WTC11 (cell line): Measurements from ENCODE around the gene PRSS56. TPM values are rescaled to one million over a fixed set of nuclear protein-coding genes. Genes with fewer than 3 reads are reported as not detected.

Source experiments
- CBFB ChIP-seq: sonication (generic); formaldehyde crosslinking; IDR thresholded peaks from 2 replicates; pipeline ENCODE4 v1.8.1; 2022; ENCODE audit warnings: mild to moderate bottlenecking, low read depth, missing genetic modification reagents
- CREB1 ChIP-seq: sonication (generic); formaldehyde crosslinking; IDR thresholded peaks from 2 replicates; pipeline ENCODE4 v1.8.0; 2023; ENCODE audit warnings: mild to moderate bottlenecking, missing genetic modification reagents
- ELF4 ChIP-seq: sonication (generic); formaldehyde crosslinking; IDR thresholded peaks from 2 replicates; pipeline ENCODE4 v1.8.1; 2022; ENCODE audit warnings: low read depth, mild to moderate bottlenecking, moderate library complexity, missing genetic modification reagents
- ETV6 ChIP-seq: sonication (generic); formaldehyde crosslinking; IDR thresholded peaks from 2 replicates; pipeline ENCODE4 v1.8.1; 2022; ENCODE audit warnings: mild to moderate bottlenecking, missing genetic modification reagents
- FOXJ3 ChIP-seq: sonication (generic); formaldehyde crosslinking; IDR thresholded peaks from 2 replicates; pipeline ENCODE4 v1.9.0; 2021; ENCODE audit warnings: missing genetic modification reagents, mild to moderate bottlenecking, borderline replicate concordance
- GABPB1 ChIP-seq: sonication (generic); formaldehyde crosslinking; IDR thresholded peaks from 2 replicates; pipeline ENCODE4 v1.8.1; 2023; ENCODE audit warnings: mild to moderate bottlenecking, missing genetic modification reagents
- IRF2 ChIP-seq: sonication (generic); formaldehyde crosslinking; IDR thresholded peaks from 2 replicates; pipeline ENCODE4 v1.8.0; 2022; ENCODE audit warnings: low read depth, missing genetic modification reagents, borderline replicate concordance
- MXD4 ChIP-seq: fragments of 250-450 bp; sonication (Bioruptor Pico); IDR thresholded peaks from 2 replicates; pipeline ENCODE4 v1.8.0; 2021; ENCODE audit warnings: mild to moderate bottlenecking, moderate library complexity, borderline replicate concordance
- NR2C2 ChIP-seq: sonication (generic); formaldehyde crosslinking; IDR thresholded peaks from 2 replicates; pipeline ENCODE4 v1.8.0; 2022; ENCODE audit warnings: mild to moderate bottlenecking, missing genetic modification reagents
- NR3C1 ChIP-seq: sonication (generic); formaldehyde crosslinking; conservative IDR thresholded peaks from 2 replicates; pipeline ENCODE4 v1.8.1; 2023; ENCODE audit warnings: low read depth, mild to moderate bottlenecking, missing genetic modification reagents
- RELA ChIP-seq: sonication (generic); formaldehyde crosslinking; IDR thresholded peaks from 2 replicates; pipeline ENCODE4 v1.8.1; 2022; ENCODE audit warnings: missing genetic modification reagents, mild to moderate bottlenecking, borderline replicate concordance
- SMAD3 ChIP-seq: sonication (generic); formaldehyde crosslinking; IDR thresholded peaks from 2 replicates; pipeline ENCODE4 v1.8.0; 2022; ENCODE audit warnings: missing genetic modification reagents, mild to moderate bottlenecking, borderline replicate concordance
- TEAD1 ChIP-seq: sonication (generic); formaldehyde crosslinking; IDR thresholded peaks from 2 replicates; pipeline ENCODE4 v1.8.0; 2022; ENCODE audit warnings: mild to moderate bottlenecking, missing genetic modification reagents
- TEAD4 ChIP-seq: sonication (generic); formaldehyde crosslinking; IDR thresholded peaks from 2 replicates; pipeline ENCODE4 v1.8.0; 2022; ENCODE audit warnings: mild to moderate bottlenecking, missing genetic modification reagents
- ZNF121 ChIP-seq: sonication (generic); formaldehyde crosslinking; IDR thresholded peaks from 2 replicates; pipeline ENCODE4 v1.8.0; 2023; ENCODE audit warnings: missing genetic modification reagents
- ZNF138 ChIP-seq: sonication (generic); formaldehyde crosslinking; conservative IDR thresholded peaks from 2 replicates; pipeline ENCODE4 v1.8.1; 2022; ENCODE audit warnings: mild to moderate bottlenecking, moderate library complexity, missing genetic modification reagents
- ZNF317 ChIP-seq: sonication (generic); formaldehyde crosslinking; IDR thresholded peaks from 2 replicates; pipeline ENCODE4 v1.8.1; 2023; ENCODE audit warnings: low read depth, mild to moderate bottlenecking, moderate library complexity, missing genetic modification reagents, borderline replicate concordance
- total RNA-seq: library from RNA; stranded (reverse); gene quantifications from 3 replicates; pipeline ENCODE4 v1.2.3, GENCODE V29; 2021
- TF ChIP-seq, protein P1 (sequence below): fragments of 250-450 bp; sonication (Bioruptor Pico); IDR thresholded peaks from 2 replicates; pipeline ENCODE4 v2.1.2; 2022; ENCODE audit warnings: mild to moderate bottlenecking, moderate library complexity
- TF ChIP-seq, protein P2 (sequence below): sonication (generic); formaldehyde crosslinking; conservative IDR thresholded peaks from 2 replicates; pipeline ENCODE4 v1.8.1; 2022; ENCODE audit warnings: mild to moderate bottlenecking, missing genetic modification reagents
- TF ChIP-seq, protein P3 (sequence below): sonication (generic); formaldehyde crosslinking; IDR thresholded peaks from 2 replicates; pipeline ENCODE4 v1.8.0; 2022; ENCODE audit warnings: missing genetic modification reagents
- TF ChIP-seq, protein P4 (sequence below): sonication (generic); formaldehyde crosslinking; IDR thresholded peaks from 2 replicates; pipeline ENCODE4 v1.8.0; 2023; ENCODE audit warnings: missing genetic modification reagents
- TF ChIP-seq, protein P5 (sequence below): fragments of 250-450 bp; sonication (Bioruptor Pico); IDR thresholded peaks from 2 replicates; pipeline ENCODE4 v1.9.0; 2021; ENCODE audit warnings: moderate library complexity, mild to moderate bottlenecking, inconsistent platforms, borderline replicate concordance
- TF ChIP-seq, protein P6 (sequence below): fragments of 250-450 bp; sonication (Bioruptor Pico); IDR thresholded peaks from 2 replicates; pipeline ENCODE4 v1.9.0; 2021; ENCODE audit warnings: mild to moderate bottlenecking, borderline replicate concordance
- TF ChIP-seq, protein P7 (sequence below): sonication (generic); formaldehyde crosslinking; IDR thresholded peaks from 2 replicates; pipeline ENCODE4 v1.8.0; 2022; ENCODE audit warnings: mild to moderate bottlenecking, missing genetic modification reagents
- TF ChIP-seq, protein P8 (sequence below): fragments of 250-450 bp; sonication (Bioruptor Pico); IDR thresholded peaks from 2 replicates; pipeline ENCODE4 v1.9.0; 2021; ENCODE audit warnings: mild to moderate bottlenecking

PRSS56 gene
- total RNA-seq, 1 experiment from 2014 or later, result not detected

DNA sequence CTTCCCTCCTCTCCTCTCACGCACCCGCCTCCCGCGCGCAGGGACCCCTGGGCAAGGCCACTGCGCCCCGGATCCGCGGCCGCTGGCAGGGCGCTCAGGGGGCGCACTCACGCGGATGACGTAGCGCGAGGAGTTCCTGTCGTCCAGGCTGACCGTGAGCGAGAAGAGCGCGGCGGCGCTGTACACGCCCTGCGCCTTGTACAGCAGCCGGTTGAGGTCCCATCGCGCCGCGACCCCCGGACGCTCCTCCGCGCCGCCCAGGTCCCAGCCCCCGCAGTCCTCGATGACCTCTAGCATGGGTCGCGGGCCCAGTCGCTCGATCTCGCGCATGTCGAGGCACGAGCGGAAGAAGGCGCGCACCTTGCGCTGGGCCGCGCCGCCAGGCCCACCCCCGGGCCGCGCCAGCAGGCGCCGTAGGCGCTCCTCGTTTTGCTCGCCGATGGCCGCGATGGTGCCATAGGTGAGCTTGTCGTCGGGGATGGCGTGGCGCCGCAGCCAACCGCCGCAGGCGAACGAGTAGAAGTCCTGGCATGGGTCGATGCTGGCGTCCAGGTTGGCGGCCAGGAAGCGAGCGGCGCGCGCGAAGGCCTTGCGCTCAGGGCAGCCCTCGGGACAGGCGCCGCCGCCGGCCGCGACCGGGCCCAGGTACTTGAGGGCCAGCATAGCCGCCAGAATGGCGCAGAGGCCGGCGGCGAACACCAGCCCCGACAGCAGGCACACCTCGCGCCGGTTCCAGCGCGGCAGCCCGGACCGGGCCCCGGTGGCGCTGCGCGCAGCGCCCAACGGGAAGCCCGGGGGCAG is 34.2 kb upstream of the PRSS56 start (continued):
- TF ChIP-seq, protein P1, sequence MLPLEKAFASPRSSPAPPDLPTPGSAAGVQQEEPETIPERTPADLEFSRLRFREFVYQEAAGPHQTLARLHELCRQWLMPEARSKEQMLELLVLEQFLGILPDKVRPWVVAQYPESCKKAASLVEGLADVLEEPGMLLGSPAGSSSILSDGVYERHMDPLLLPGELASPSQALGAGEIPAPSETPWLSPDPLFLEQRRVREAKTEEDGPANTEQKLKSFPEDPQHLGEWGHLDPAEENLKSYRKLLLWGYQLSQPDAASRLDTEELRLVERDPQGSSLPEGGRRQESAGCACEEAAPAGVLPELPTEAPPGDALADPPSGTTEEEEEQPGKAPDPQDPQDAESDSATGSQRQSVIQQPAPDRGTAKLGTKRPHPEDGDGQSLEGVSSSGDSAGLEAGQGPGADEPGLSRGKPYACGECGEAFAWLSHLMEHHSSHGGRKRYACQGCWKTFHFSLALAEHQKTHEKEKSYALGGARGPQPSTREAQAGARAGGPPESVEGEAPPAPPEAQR (CRISPR knock-in tag), result no peak
- TF ChIP-seq ELF4 (CRISPR knock-in tag), result no peak
- TF ChIP-seq, protein P2, sequence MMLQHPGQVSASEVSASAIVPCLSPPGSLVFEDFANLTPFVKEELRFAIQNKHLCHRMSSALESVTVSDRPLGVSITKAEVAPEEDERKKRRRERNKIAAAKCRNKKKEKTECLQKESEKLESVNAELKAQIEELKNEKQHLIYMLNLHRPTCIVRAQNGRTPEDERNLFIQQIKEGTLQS (CRISPR knock-in tag), result no peak
- TF ChIP-seq, protein P3, sequence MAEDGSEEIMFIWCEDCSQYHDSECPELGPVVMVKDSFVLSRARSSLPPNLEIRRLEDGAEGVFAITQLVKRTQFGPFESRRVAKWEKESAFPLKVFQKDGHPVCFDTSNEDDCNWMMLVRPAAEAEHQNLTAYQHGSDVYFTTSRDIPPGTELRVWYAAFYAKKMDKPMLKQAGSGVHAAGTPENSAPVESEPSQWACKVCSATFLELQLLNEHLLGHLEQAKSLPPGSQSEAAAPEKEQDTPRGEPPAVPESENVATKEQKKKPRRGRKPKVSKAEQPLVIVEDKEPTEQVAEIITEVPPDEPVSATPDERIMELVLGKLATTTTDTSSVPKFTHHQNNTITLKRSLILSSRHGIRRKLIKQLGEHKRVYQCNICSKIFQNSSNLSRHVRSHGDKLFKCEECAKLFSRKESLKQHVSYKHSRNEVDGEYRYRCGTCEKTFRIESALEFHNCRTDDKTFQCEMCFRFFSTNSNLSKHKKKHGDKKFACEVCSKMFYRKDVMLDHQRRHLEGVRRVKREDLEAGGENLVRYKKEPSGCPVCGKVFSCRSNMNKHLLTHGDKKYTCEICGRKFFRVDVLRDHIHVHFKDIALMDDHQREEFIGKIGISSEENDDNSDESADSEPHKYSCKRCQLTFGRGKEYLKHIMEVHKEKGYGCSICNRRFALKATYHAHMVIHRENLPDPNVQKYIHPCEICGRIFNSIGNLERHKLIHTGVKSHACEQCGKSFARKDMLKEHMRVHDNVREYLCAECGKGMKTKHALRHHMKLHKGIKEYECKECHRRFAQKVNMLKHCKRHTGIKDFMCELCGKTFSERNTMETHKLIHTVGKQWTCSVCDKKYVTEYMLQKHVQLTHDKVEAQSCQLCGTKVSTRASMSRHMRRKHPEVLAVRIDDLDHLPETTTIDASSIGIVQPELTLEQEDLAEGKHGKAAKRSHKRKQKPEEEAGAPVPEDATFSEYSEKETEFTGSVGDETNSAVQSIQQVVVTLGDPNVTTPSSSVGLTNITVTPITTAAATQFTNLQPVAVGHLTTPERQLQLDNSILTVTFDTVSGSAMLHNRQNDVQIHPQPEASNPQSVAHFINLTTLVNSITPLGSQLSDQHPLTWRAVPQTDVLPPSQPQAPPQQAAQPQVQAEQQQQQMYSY, result no peak
- 0 out of 2 replicates have a peak, but pooled peaks have one; percentile 77 for TF ChIP-seq TEAD1
- no peak for TF ChIP-seq NR3C1
- TF ChIP-seq SMAD3 (CRISPR knock-in tag), result no peak
- TF ChIP-seq ZNF317 (CRISPR knock-in tag), result no peak
- no peak for TF ChIP-seq FOXJ3 (CRISPR knock-in tag)
- TF ChIP-seq GABPB1, result no peak
- TF ChIP-seq ZNF138 (CRISPR knock-in tag), result no peak
- TF ChIP-seq, protein P4, sequence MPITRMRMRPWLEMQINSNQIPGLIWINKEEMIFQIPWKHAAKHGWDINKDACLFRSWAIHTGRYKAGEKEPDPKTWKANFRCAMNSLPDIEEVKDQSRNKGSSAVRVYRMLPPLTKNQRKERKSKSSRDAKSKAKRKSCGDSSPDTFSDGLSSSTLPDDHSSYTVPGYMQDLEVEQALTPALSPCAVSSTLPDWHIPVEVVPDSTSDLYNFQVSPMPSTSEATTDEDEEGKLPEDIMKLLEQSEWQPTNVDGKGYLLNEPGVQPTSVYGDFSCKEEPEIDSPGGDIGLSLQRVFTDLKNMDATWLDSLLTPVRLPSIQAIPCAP, result no peak
- TF ChIP-seq ETV6 (CRISPR knock-in tag), result no peak
- TF ChIP-seq IRF2 (CRISPR knock-in tag), result no peak
- TF ChIP-seq, protein P5, sequence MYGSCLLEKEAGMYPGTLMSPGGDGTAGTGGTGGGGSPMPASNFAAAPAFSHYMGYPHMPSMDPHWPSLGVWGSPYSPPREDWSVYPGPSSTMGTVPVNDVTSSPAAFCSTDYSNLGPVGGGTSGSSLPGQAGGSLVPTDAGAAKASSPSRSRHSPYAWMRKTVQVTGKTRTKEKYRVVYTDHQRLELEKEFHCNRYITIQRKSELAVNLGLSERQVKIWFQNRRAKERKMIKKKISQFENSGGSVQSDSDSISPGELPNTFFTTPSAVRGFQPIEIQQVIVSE (CRISPR knock-in tag), result no peak
- no peak for TF ChIP-seq CREB1 (CRISPR knock-in tag)
- 0 out of 2 replicates have a peak, but pooled peaks have one; percentile 49 for TF ChIP-seq CBFB (CRISPR knock-in tag)
- TF ChIP-seq TEAD4 (CRISPR knock-in tag), result no peak
- no peak for TF ChIP-seq MXD4 (CRISPR knock-in tag)
- TF ChIP-seq RELA (CRISPR knock-in tag), result 0 out of 2 replicates have a peak, but pooled peaks have one; percentile 19
- no peak for TF ChIP-seq ZNF121
- TF ChIP-seq, protein P6, sequence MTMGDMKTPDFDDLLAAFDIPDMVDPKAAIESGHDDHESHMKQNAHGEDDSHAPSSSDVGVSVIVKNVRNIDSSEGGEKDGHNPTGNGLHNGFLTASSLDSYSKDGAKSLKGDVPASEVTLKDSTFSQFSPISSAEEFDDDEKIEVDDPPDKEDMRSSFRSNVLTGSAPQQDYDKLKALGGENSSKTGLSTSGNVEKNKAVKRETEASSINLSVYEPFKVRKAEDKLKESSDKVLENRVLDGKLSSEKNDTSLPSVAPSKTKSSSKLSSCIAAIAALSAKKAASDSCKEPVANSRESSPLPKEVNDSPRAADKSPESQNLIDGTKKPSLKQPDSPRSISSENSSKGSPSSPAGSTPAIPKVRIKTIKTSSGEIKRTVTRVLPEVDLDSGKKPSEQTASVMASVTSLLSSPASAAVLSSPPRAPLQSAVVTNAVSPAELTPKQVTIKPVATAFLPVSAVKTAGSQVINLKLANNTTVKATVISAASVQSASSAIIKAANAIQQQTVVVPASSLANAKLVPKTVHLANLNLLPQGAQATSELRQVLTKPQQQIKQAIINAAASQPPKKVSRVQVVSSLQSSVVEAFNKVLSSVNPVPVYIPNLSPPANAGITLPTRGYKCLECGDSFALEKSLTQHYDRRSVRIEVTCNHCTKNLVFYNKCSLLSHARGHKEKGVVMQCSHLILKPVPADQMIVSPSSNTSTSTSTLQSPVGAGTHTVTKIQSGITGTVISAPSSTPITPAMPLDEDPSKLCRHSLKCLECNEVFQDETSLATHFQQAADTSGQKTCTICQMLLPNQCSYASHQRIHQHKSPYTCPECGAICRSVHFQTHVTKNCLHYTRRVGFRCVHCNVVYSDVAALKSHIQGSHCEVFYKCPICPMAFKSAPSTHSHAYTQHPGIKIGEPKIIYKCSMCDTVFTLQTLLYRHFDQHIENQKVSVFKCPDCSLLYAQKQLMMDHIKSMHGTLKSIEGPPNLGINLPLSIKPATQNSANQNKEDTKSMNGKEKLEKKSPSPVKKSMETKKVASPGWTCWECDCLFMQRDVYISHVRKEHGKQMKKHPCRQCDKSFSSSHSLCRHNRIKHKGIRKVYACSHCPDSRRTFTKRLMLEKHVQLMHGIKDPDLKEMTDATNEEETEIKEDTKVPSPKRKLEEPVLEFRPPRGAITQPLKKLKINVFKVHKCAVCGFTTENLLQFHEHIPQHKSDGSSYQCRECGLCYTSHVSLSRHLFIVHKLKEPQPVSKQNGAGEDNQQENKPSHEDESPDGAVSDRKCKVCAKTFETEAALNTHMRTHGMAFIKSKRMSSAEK (CRISPR knock-in tag), result no peak
- TF ChIP-seq, protein P7, sequence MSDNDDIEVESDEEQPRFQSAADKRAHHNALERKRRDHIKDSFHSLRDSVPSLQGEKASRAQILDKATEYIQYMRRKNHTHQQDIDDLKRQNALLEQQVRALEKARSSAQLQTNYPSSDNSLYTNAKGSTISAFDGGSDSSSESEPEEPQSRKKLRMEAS (CRISPR knock-in tag), result peak; percentile 86
- TF ChIP-seq, protein P8, sequence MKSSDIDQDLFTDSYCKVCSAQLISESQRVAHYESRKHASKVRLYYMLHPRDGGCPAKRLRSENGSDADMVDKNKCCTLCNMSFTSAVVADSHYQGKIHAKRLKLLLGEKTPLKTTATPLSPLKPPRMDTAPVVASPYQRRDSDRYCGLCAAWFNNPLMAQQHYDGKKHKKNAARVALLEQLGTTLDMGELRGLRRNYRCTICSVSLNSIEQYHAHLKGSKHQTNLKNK, result no peak
- TF ChIP-seq NR2C2, result no peak
